Sigmoid colon (tissue), 4 donors: ENCODE results near the gene EML6.

Experiments used
- EP300 ChIP-seq, 4 donors: sonication (generic); formaldehyde crosslinking; IDR thresholded peaks; one replicate each; pipeline ENCODE4 v1.6.1; 2017; ENCODE audit warnings: antibody characterized with exemption in 4 of 4
- POLR2A ChIP-seq, 2 donors: fragments of 450-650 bp; IDR thresholded peaks; one replicate each; pipeline ENCODE4 v1.6.1; 2016; ENCODE audit warnings: antibody characterized with exemption in 2 of 2, mild to moderate bottlenecking in 2 of 2, moderate library complexity in 2 of 2
- POLR2AphosphoS5 ChIP-seq, 4 donors: sonication (generic); formaldehyde crosslinking; IDR thresholded peaks; one replicate each; pipeline ENCODE4 v1.6.1; 2017; ENCODE audit warnings: antibody characterized with exemption in 4 of 4
- TF ChIP-seq, protein P1 (sequence below), 4 experiments: fragments of 450-650 bp in 3 of 4; fragments of 200-600 bp in 1 of 4; IDR thresholded peaks; one replicate each; pipeline ENCODE4 v1.5.1; 2016 to 2019; ENCODE audit warnings: antibody characterized with exemption in 4 of 4, mild to moderate bottlenecking in 3 of 4, moderate library complexity in 2 of 4

DNA sequence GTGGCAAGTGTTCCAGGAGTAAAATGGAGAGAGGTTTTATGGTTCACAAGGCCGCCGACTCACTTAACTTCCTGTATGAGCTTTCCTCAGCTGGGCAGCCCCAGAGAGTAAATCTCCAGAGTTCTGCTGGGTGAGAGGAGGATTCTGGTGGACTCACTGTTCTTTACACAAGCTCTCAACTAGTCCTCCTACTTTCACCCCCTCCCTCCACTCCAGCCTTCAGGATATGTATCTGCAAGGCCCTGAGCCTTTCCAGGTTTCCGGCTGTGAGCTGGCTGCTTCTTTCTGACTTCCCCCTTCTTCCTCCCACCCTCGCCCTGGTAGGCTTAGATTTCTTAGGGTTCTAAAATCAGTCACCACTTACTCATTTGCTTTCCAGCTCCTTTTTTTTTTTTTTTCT, 34.0 kb downstream of the EML6 start:
- TF ChIP-seq, protein P1, sequence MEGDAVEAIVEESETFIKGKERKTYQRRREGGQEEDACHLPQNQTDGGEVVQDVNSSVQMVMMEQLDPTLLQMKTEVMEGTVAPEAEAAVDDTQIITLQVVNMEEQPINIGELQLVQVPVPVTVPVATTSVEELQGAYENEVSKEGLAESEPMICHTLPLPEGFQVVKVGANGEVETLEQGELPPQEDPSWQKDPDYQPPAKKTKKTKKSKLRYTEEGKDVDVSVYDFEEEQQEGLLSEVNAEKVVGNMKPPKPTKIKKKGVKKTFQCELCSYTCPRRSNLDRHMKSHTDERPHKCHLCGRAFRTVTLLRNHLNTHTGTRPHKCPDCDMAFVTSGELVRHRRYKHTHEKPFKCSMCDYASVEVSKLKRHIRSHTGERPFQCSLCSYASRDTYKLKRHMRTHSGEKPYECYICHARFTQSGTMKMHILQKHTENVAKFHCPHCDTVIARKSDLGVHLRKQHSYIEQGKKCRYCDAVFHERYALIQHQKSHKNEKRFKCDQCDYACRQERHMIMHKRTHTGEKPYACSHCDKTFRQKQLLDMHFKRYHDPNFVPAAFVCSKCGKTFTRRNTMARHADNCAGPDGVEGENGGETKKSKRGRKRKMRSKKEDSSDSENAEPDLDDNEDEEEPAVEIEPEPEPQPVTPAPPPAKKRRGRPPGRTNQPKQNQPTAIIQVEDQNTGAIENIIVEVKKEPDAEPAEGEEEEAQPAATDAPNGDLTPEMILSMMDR (IDR thresholded peaks at IDR 0.05): no peak
- TF ChIP-seq EP300 (IDR thresholded peaks at IDR 0.05) (no peak), POLR2A (IDR thresholded peaks at IDR 0.05) (no peak), POLR2AphosphoS5 (IDR thresholded peaks at IDR 0.05) (no peak)
